HG03060 (cell line): Measurements from ENCODE around the gene PTPRN2.
"Not testable (repeated sequence)": the region's sequence is repeated elsewhere in the genome, so short reads cannot be mapped to it uniquely, and the experiment has no call there.

ENCODE experiments used
- ATAC-seq: cut with Tn5 transposase; IDR thresholded peaks from one replicate; pipeline ENCODE4 v1.9.1; 2021; ENCODE audit warnings: low read depth, moderate number of reproducible peaks; ENCODE audit not compliant: unreplicated experiment

Gene PTPRN2

GRCh38 chr7:158475036-158475678 is 112.5 kb downstream of the PTPRN2 start:
- no peak for ATAC-seq

GRCh38 chr7:158474488-158474887 is 113.1 kb downstream of the PTPRN2 start:
- no peak for ATAC-seq

- ATAC-seq, result no peak
Observed at GRCh38 chr7:158473946-158474345, 113.7 kb downstream of the PTPRN2 start.

GRCh38 chr7:158473221-158473620 is 114.4 kb downstream of the PTPRN2 start:
- no peak for ATAC-seq

GRCh38 chr7:158472596-158472995 is 115.0 kb downstream of the PTPRN2 start:
- ATAC-seq, result no peak

- ATAC-seq, result no peak
Observed at GRCh38 chr7:158471716-158472115, 115.9 kb downstream of the PTPRN2 start.

GRCh38 chr7:158470336-158470735 is 117.3 kb downstream of the PTPRN2 start:
- no peak for ATAC-seq

GRCh38 chr7:158469396-158470051 is 118.1 kb downstream of the PTPRN2 start:
- ATAC-seq, result no peak

GRCh38 chr7:158468700-158469296 is 118.8 kb downstream of the PTPRN2 start:
- ATAC-seq, result no peak

- ATAC-seq, result no peak
Observed at GRCh38 chr7:158468181-158468580, 119.4 kb downstream of the PTPRN2 start.

GRCh38 chr7:158467562-158467961 is 120.1 kb downstream of the PTPRN2 start:
- no peak for ATAC-seq

- no peak for ATAC-seq
Observed at GRCh38 chr7:158463317-158463716, 124.3 kb downstream of the PTPRN2 start.

- no peak for ATAC-seq
Observed at GRCh38 chr7:158461824-158462223, 125.8 kb downstream of the PTPRN2 start.

- no peak for ATAC-seq
Observed at GRCh38 chr7:158460665-158461064, 127.0 kb downstream of the PTPRN2 start.

GRCh38 chr7:158458716-158459282 is 128.8 kb downstream of the PTPRN2 start:
- ATAC-seq, result no peak

- no peak for ATAC-seq
Observed at GRCh38 chr7:158458096-158458495, 129.5 kb downstream of the PTPRN2 start.

GRCh38 chr7:158457586-158457985 is 130.0 kb downstream of the PTPRN2 start:
- not testable (repeated sequence) for ATAC-seq

- ATAC-seq, result no peak
Observed at GRCh38 chr7:158454631-158455030, 133.0 kb downstream of the PTPRN2 start.

GRCh38 chr7:158453663-158454062 is 134.0 kb downstream of the PTPRN2 start:
- no peak for ATAC-seq

GRCh38 chr7:158452331-158452730 is 135.3 kb downstream of the PTPRN2 start:
- no peak for ATAC-seq

- no peak for ATAC-seq
Observed at GRCh38 chr7:158450476-158451124, 137.0 kb downstream of the PTPRN2 start.
